ENCODE data around the gene UTP15. TPM values are rescaled to one million over a fixed set of nuclear protein-coding genes. Genes with fewer than 3 reads are reported as not detected.

Gene UTP15
- polyA plus RNA-seq, 1 of the 3 experiments (the other 2 are of a cell fraction): 10.2 TPM

- no peak overlapping the region for H3K4me2 ChIP-seq
- no peaks in the 10 kb centered on the region for H3K36me3 ChIP-seq (replicated peaks in 1 of 2; ENCODE audit: control insufficient read depth in 1 of 2, insufficient read depth in 2 of 2, low read length in 1 of 2)
- H3K4me1 ChIP-seq (ENCODE audit: control insufficient read depth in 1 of 2, insufficient read depth in 2 of 2, low read depth in 1 of 2, low read length in 1 of 2): no peaks in the 10 kb centered on the region
- ChIA-PET POLR2A (no interaction called here), CTCF (no interaction called here)
- no peaks in the 10 kb centered on the region for H3K9me3 ChIP-seq
- H3F3A ChIP-seq (replicated peaks; ENCODE audit: insufficient read depth): no peaks in the 10 kb centered on the region
- H2AFZ ChIP-seq (ENCODE audit: low read depth): peak overlapping the region; percentile 67; the same call in 1 of the 2 replicates
- H3K9me2 ChIP-seq: no peaks in the 10 kb centered on the region
- no peak overlapping the region for H3K9ac ChIP-seq
- no peak overlapping the region for H3K27ac ChIP-seq (ENCODE audit: low read depth in 2 of 2, low read length in 1 of 2)
- no peaks in the 10 kb centered on the region for H3K27me3 ChIP-seq (ENCODE audit: insufficient read depth)
- TF ChIP-seq FOXM1 (IDR thresholded peaks at IDR 0.05; ENCODE audit: low read depth): no peak
- no peak for TF ChIP-seq SIN3A (IDR thresholded peaks at IDR 0.05; ENCODE audit: borderline replicate concordance, low read depth, low read length)
- no peak for TF ChIP-seq EP300 (IDR thresholded peaks at IDR 0.05; ENCODE audit: borderline replicate concordance in 1 of 2, low read depth in 1 of 2, low read length in 1 of 2)
- no peak for TF ChIP-seq SMC3 (IDR thresholded peaks at IDR 0.05; ENCODE audit: low read depth, low read length)
- TF ChIP-seq TCF12 (IDR thresholded peaks at IDR 0.05): no peak
- TF ChIP-seq, protein P1, sequence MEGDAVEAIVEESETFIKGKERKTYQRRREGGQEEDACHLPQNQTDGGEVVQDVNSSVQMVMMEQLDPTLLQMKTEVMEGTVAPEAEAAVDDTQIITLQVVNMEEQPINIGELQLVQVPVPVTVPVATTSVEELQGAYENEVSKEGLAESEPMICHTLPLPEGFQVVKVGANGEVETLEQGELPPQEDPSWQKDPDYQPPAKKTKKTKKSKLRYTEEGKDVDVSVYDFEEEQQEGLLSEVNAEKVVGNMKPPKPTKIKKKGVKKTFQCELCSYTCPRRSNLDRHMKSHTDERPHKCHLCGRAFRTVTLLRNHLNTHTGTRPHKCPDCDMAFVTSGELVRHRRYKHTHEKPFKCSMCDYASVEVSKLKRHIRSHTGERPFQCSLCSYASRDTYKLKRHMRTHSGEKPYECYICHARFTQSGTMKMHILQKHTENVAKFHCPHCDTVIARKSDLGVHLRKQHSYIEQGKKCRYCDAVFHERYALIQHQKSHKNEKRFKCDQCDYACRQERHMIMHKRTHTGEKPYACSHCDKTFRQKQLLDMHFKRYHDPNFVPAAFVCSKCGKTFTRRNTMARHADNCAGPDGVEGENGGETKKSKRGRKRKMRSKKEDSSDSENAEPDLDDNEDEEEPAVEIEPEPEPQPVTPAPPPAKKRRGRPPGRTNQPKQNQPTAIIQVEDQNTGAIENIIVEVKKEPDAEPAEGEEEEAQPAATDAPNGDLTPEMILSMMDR (IDR thresholded peaks at IDR 0.05): no peak
- no peak for TF ChIP-seq RXRA (IDR thresholded peaks at IDR 0.05; ENCODE audit: borderline replicate concordance, low read depth)
- TF ChIP-seq PBX3 (IDR thresholded peaks at IDR 0.05): no peak
- TF ChIP-seq RAD21 (IDR thresholded peaks at IDR 0.05; ENCODE audit: low read length): no peak
- TF ChIP-seq FOSL2 (IDR thresholded peaks at IDR 0.05; ENCODE audit: borderline replicate concordance, low read depth): no peak
- TF ChIP-seq, protein P2, sequence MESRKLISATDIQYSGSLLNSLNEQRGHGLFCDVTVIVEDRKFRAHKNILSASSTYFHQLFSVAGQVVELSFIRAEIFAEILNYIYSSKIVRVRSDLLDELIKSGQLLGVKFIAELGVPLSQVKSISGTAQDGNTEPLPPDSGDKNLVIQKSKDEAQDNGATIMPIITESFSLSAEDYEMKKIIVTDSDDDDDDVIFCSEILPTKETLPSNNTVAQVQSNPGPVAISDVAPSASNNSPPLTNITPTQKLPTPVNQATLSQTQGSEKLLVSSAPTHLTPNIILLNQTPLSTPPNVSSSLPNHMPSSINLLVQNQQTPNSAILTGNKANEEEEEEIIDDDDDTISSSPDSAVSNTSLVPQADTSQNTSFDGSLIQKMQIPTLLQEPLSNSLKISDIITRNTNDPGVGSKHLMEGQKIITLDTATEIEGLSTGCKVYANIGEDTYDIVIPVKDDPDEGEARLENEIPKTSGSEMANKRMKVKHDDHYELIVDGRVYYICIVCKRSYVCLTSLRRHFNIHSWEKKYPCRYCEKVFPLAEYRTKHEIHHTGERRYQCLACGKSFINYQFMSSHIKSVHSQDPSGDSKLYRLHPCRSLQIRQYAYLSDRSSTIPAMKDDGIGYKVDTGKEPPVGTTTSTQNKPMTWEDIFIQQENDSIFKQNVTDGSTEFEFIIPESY (IDR thresholded peaks at IDR 0.05; ENCODE audit: borderline replicate concordance, low read depth): no peak
- TF ChIP-seq TEAD4 (IDR thresholded peaks at IDR 0.05; ENCODE audit: borderline replicate concordance, insufficient read depth): no peak
- no peak for TF ChIP-seq YY1 (IDR thresholded peaks at IDR 0.05; ENCODE audit: low read depth)
- TF ChIP-seq MXI1 (IDR thresholded peaks at IDR 0.05; ENCODE audit: low read depth, low read length): no peak
- TF ChIP-seq USF2 (IDR thresholded peaks at IDR 0.05; ENCODE audit: borderline replicate concordance, low read depth, low read length): no peak
- TF ChIP-seq, protein P3, sequence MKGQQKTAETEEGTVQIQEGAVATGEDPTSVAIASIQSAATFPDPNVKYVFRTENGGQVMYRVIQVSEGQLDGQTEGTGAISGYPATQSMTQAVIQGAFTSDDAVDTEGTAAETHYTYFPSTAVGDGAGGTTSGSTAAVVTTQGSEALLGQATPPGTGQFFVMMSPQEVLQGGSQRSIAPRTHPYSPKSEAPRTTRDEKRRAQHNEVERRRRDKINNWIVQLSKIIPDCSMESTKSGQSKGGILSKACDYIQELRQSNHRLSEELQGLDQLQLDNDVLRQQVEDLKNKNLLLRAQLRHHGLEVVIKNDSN (IDR thresholded peaks at IDR 0.05; ENCODE audit: borderline replicate concordance, low read depth): no peak
- TF ChIP-seq CHD2 (IDR thresholded peaks at IDR 0.05; ENCODE audit: low read length, partially characterized antibody): no peak
- TF ChIP-seq NRF1 (IDR thresholded peaks at IDR 0.05; ENCODE audit: low read depth, low read length): no peak
- no peak for TF ChIP-seq ELF1 (IDR thresholded peaks at IDR 0.05)
- DNase-seq: no peak
- H3K4me3 ChIP-seq (ENCODE audit: low read depth in 2 of 2, low read length in 1 of 2): no peak overlapping the region
- 84% methylated on average over 9 of the region's 9 CpGs for WGBS (ENCODE audit: low lambda C conversion rate)
- H4K20me1 ChIP-seq (ENCODE audit: insufficient read depth): no peaks in the 10 kb centered on the region
- H3K79me2 ChIP-seq (ENCODE audit: insufficient read depth): no peaks in the 10 kb centered on the region
Observed at GRCh38 chr5:73617510-73618279, 52.2 kb downstream of the UTP15 start.
